Thoracic aorta (tissue), 2 donors: Measurements from ENCODE around the gene MICU1. TPM values are rescaled to one million over a fixed set of nuclear protein-coding genes. Genes with fewer than 3 reads are reported as not detected.
"Not testable (repeated sequence)": the region's sequence is repeated elsewhere in the genome, so short reads cannot be mapped to it uniquely, and the experiment has no call there.

Experiments used
- ATAC-seq: fragments of 150-250 bp; one replicate; pipeline ENCODE4 v1.8.0; 2017; ENCODE audit warnings: low read depth; ENCODE audit not compliant: insufficient number of reproducible peaks, low FRiP score
- DNase-seq: peaks from one replicate; pipeline ENCODE4 v3.0.0-alpha.2; 2020; ENCODE audit warnings: low spot score
- H3K27ac ChIP-seq, 2 donors: fragments of 200-600 bp; sonication (generic); 1 replicate in 1 of 2; 2 replicates in 1 of 2; pipeline ENCODE4 v1.5.1; 2016; ENCODE audit warnings: mild to moderate bottlenecking in 2 of 2, moderate library complexity in 2 of 2
- H3K27me3 ChIP-seq: fragments of 200-600 bp; sonication (generic); replicated peaks from 2 replicates; pipeline ENCODE4 v1.6.0; 2016; ENCODE audit warnings: mild to moderate bottlenecking; ENCODE audit not compliant: insufficient read depth
- H3K36me3 ChIP-seq: fragments of 200-600 bp; sonication (generic); one replicate; pipeline ENCODE4 v1.5.1; 2016
- H3K4me1 ChIP-seq, 2 donors: fragments of 200-600 bp; sonication (generic); 1 replicate in 1 of 2; 2 replicates in 1 of 2; pipeline versions ENCODE4 v1.5.1 to v1.6.0; 2016; ENCODE audit warnings: low read depth in 2 of 2, mild to moderate bottlenecking in 1 of 2; ENCODE audit not compliant: control insufficient read depth in 1 of 2
- H3K4me3 ChIP-seq: fragments of 200-600 bp; sonication (generic); 2 replicates; pipeline ENCODE4 v1.5.1; 2016; ENCODE audit warnings: mild to moderate bottlenecking
- H3K9me3 ChIP-seq: fragments of 200-600 bp; sonication (generic); 2 replicates; pipeline ENCODE4 v1.5.1; 2016
- CTCF ChIP-seq: fragments of 200-600 bp; sonication (generic); IDR thresholded peaks from one replicate; pipeline ENCODE4 v1.5.1; 2019; ENCODE audit warnings: antibody characterized with exemption
- total RNA-seq, 2 donors: library from RNA; depleted of rRNA; stranded (reverse); fragments of >200 nt; gene quantifications; one replicate each; pipeline versions ENCODE4 v1.1.0 to v1.2.3, GENCODE V29; 2016

Gene MICU1
- 10 to 100 TPM; 37.4 to 63.5 TPM for total RNA-seq

- H3K36me3 ChIP-seq: no peaks in the 10 kb centered on the region
- DNase-seq (peak; percentile 94), ATAC-seq (peak; percentile 93)
- no peaks in the 10 kb centered on the region for H3K9me3 ChIP-seq
- H3K4me3 ChIP-seq: peak within 1 kb of the TSS; percentile 92
- TF ChIP-seq CTCF: no peak
- H3K4me1 ChIP-seq: peaks cover 10 to 17% of the 10 kb centered on the region in 2 donors
- H3K27me3 ChIP-seq: no peaks in the 10 kb centered on the region
- peak within 1 kb of the TSS; percentile 73 to 83 for H3K27ac ChIP-seq
Observed at GRCh38 chr10:72625608-72626443, at the start of gene MICU1. TSS of gene MICU1 (minus strand) at chr10:72626079. CDS start at chr10:72566793, 59,286 bp downstream.

- not testable (repeated sequence) for ATAC-seq
Observed at GRCh38 chr10:72674174-72674573, 48.3 kb upstream of the MICU1 start.

GRCh38 chr10:72673280-72673679 is 47.4 kb upstream of the MICU1 start:
- no peak overlapping the region for H3K27ac ChIP-seq
- no peak for ATAC-seq
- H3K36me3 ChIP-seq: no peaks in the 10 kb centered on the region
- no peaks in the 10 kb centered on the region for H3K4me1 ChIP-seq
- no peaks in the 10 kb centered on the region for H3K27me3 ChIP-seq
- no peak overlapping the region for H3K4me3 ChIP-seq
- TF ChIP-seq CTCF: no peak
- DNase-seq: no peak
- no peaks in the 10 kb centered on the region for H3K9me3 ChIP-seq

More at GRCh38 chr10:72674174-72674573, 48.3 kb upstream of the MICU1 start:
- DNase-seq, H3K27me3 ChIP-seq, H3K9me3 ChIP-seq, H3K4me3 ChIP-seq, H3K27ac ChIP-seq, H3K4me1 ChIP-seq, H3K36me3 ChIP-seq: not testable (repeated sequence)

GRCh38 chr10:72667207-72667864 is 41.5 kb upstream of the MICU1 start:
- Histone ChIP-seq H3K4me1 (no peaks in the 10 kb centered on the region), H3K27ac (no peak overlapping the region), H3K4me3 (no peak overlapping the region), H3K36me3 (no peaks in the 10 kb centered on the region), H3K9me3 (no peaks in the 10 kb centered on the region), H3K27me3 (no peaks in the 10 kb centered on the region)
- no peak for DNase-seq
- ATAC-seq: no peak
- TF ChIP-seq CTCF: no peak

GRCh38 chr10:72665925-72666324 is 40.0 kb upstream of the MICU1 start:
- Histone ChIP-seq H3K4me3 (no peak overlapping the region), H3K36me3 (no peaks in the 10 kb centered on the region), H3K9me3 (no peaks in the 10 kb centered on the region), H3K4me1 (no peaks in the 10 kb centered on the region), H3K27me3 (no peaks in the 10 kb centered on the region), H3K27ac (no peak overlapping the region)
- ATAC-seq (no peak), DNase-seq (no peak)
- TF ChIP-seq CTCF: no peak
